Right atrium auricular region (tissue), 2 donors: ENCODE data around the gene TBC1D5. TPM values are rescaled to one million over a fixed set of nuclear protein-coding genes. Genes with fewer than 3 reads are reported as not detected.
"Not testable (repeated sequence)": the region's sequence is repeated elsewhere in the genome, so short reads cannot be mapped to it uniquely, and the experiment has no call there.

Source experiments
- DNase-seq: peaks from one replicate; pipeline ENCODE4 v3.0.0-alpha.2; 2019; ENCODE audit warnings: low spot score
- H3K27ac ChIP-seq, 2 donors: fragments of 200-600 bp; sonication (generic); 1 replicate in 1 of 2; 2 replicates in 1 of 2; pipeline ENCODE4 v1.5.1; 2016 to 2019
- H3K27me3 ChIP-seq, 2 donors: fragments of 200-600 bp; sonication (generic); one replicate each; pipeline versions ENCODE4 v1.5.1 to v1.6.0; 2017 to 2019
- H3K36me3 ChIP-seq: fragments of 200-600 bp; sonication (generic); one replicate; pipeline ENCODE4 v1.5.1; 2016
- H3K4me1 ChIP-seq, 2 donors: fragments of 200-600 bp; sonication (generic); one replicate each; pipeline versions ENCODE4 v1.5.1 to v1.6.0; 2017 to 2019
- H3K4me3 ChIP-seq, 2 donors: fragments of 200-600 bp; sonication (generic); 1 replicate in 1 of 2; 2 replicates in 1 of 2; pipeline ENCODE4 v1.5.1; 2017 to 2019; ENCODE audit warnings: mild to moderate bottlenecking in 1 of 2, moderate library complexity in 1 of 2
- H3K9me3 ChIP-seq, 2 donors: fragments of 200-600 bp; sonication (generic); one replicate each; pipeline ENCODE4 v1.5.1; 2019
- total RNA-seq, 2 donors: library from RNA; depleted of rRNA; stranded (reverse); fragments of >200 nt; gene quantifications; one replicate each; pipeline ENCODE4 v1.1.0, GENCODE V29; 2016
- TF ChIP-seq, protein P1 (sequence below), 2 donors: fragments of 200-600 bp; sonication (generic); IDR thresholded peaks; one replicate each; pipeline ENCODE4 v1.5.1; 2019; ENCODE audit warnings: antibody characterized with exemption in 2 of 2

TBC1D5 gene
- total RNA-seq, 2 donors from 2014 or later, result 35.2 to 40.2 TPM

DNA sequence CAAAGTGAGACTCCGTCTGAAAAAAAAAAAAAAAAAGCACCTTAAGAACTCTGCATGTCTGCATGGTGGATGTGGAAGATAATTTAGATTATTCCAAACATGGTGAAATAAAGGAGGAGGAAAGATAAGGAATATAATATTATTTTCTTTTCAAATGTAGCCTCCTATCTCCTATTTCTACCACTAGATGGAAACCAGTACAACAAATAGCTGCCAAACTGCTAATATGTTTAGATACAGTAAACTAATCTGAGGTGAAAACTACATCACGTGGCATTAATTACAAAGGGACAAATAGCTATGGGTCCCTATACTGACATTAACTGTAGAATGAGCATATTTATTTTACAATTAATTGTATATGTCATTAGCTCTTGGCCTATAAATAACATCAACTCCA lies 197.8 kb downstream of the TBC1D5 start:
- Histone ChIP-seq H3K27ac (no peak overlapping the region), H3K27me3 (no peaks in the 10 kb centered on the region), H3K36me3 (no peaks in the 10 kb centered on the region), H3K4me1 (no peaks in the 10 kb centered on the region), H3K9me3 (no peaks in the 10 kb centered on the region), H3K4me3 (no peak overlapping the region)
- TF ChIP-seq, protein P1, sequence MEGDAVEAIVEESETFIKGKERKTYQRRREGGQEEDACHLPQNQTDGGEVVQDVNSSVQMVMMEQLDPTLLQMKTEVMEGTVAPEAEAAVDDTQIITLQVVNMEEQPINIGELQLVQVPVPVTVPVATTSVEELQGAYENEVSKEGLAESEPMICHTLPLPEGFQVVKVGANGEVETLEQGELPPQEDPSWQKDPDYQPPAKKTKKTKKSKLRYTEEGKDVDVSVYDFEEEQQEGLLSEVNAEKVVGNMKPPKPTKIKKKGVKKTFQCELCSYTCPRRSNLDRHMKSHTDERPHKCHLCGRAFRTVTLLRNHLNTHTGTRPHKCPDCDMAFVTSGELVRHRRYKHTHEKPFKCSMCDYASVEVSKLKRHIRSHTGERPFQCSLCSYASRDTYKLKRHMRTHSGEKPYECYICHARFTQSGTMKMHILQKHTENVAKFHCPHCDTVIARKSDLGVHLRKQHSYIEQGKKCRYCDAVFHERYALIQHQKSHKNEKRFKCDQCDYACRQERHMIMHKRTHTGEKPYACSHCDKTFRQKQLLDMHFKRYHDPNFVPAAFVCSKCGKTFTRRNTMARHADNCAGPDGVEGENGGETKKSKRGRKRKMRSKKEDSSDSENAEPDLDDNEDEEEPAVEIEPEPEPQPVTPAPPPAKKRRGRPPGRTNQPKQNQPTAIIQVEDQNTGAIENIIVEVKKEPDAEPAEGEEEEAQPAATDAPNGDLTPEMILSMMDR (IDR thresholded peaks at IDR 0.05), result no peak
- no peak for DNase-seq

DNA sequence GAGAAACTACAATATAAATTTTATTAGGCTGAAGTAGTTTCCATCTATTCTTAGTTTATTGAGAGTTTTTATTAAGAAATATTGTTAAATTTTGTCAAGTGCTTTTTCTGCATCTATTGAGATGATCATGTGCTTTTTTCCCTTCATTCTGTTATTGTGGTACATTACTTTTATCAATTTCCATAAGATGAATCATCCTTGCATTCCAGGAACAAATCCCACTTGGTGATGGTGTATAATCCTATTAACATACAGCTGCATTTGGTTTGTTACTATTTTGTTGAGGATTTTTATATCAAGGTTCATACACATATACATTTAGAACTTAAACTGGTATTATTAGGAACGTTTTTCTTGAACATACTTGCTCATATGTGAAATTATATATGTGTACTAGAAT lies 199.8 kb downstream of the TBC1D5 start:
- Histone ChIP-seq H3K4me3 (no peak overlapping the region), H3K27me3 (no peaks in the 10 kb centered on the region), H3K36me3 (no peaks in the 10 kb centered on the region), H3K9me3 (no peaks in the 10 kb centered on the region), H3K4me1 (no peaks in the 10 kb centered on the region), H3K27ac (no peak overlapping the region)
- DNase-seq, result no peak
- TF ChIP-seq, protein P1 (IDR thresholded peaks at IDR 0.05), result no peak

DNA sequence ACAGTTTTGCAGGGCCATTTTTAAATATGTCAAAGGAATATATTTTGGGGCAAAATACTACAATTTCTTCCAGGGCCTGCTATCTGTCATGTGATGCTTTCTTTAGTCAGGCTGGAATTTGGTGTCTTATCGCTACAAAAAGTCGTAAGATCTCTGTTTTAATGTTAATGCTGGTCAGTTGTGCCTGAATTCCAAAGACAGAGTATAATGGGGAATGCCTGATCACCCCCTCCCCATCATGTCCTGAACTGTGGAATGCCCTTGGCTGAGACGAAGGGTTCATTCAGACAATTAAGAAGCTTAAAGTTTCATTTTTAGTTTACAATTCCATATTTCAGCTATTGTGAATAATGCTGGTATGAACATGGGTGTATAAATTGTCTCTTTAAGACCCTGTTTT lies 203.0 kb downstream of the TBC1D5 start:
- Histone ChIP-seq H3K27ac (no peak overlapping the region), H3K4me1 (peaks cover 0 to 7% of the 10 kb centered on the region in 2 donors), H3K9me3 (no peaks in the 10 kb centered on the region), H3K36me3 (no peaks in the 10 kb centered on the region), H3K27me3 (no peaks in the 10 kb centered on the region), H3K4me3 (no peak overlapping the region)
- TF ChIP-seq, protein P1 (IDR thresholded peaks at IDR 0.05), result no peak
- no peak for DNase-seq

DNA sequence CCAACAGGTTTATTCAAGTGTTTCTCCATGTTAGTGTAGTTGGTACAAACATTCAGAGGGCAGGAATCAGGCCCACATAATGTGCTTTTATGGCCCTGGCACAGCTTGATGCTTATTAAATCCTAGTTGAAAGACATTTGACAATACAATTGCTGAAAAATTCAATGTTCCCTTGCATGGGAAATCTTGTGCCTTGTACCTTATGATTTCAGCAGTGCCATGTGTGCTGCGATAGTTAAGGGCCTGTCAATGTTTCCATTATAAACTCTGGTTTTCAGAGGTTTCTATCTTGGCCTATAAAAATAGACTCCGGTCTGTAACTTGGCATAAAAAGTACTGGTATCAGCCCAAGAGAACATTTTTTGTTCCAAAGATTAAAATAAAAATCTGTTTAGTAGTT lies 207.2 kb downstream of the TBC1D5 start:
- H3K36me3 ChIP-seq, result no peaks in the 10 kb centered on the region

DNA sequence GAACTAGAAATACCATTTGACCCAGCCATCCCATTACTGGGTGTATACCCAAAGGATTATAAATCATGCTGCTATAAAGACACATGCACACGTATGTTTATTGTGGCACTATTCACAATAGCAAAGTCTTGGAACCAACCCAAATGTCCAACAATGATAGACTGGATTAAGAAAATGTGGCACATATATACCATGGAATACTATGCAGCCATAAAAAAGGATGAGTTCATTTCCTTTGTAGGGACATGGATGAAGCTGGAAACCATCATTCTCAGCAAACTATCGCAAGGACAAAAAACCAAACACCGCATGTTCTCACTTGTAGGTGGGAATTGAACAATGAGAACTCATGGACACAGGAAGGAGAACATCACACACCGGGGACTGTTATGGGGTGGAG lies 210.0 kb downstream of the TBC1D5 start:
- DNase-seq, result not testable (repeated sequence)

More for the DNA sequence above, 207.2 kb downstream of the TBC1D5 start:
- DNase-seq, result no peak
- Histone ChIP-seq H3K4me3 (no peak overlapping the region), H3K27me3 (no peaks in the 10 kb centered on the region), H3K4me1 (peaks cover 0 to 13% of the 10 kb centered on the region in 2 donors), H3K27ac (no peak overlapping the region), H3K9me3 (no peaks in the 10 kb centered on the region)
- TF ChIP-seq, protein P1 (IDR thresholded peaks at IDR 0.05), result no peak

DNA sequence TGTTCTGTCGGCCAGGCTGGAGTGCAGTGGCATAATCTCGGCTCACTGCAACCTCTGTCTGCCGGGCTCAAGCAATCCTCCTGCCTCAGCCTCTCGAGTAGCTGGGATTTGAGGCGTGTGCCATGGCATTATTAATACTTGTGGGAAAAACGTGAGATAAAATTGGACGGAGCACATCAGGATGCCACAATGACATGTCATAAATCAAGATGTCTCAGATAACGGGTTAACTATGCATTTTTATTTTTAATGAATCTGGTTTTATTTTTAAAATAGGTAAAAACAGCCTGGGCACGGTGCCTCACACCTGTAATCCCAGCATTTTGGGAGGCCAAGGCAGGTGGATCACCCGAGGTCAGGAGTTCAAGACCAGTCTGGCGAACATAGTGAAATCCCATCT lies 212.8 kb downstream of the TBC1D5 start:
- no peaks in the 10 kb centered on the region for H3K36me3 ChIP-seq
- TF ChIP-seq, protein P1 (IDR thresholded peaks at IDR 0.05), result no peak
- no peaks in the 10 kb centered on the region for H3K9me3 ChIP-seq
- no peak for DNase-seq
- no peak overlapping the region for H3K4me3 ChIP-seq
- H3K27ac ChIP-seq, result no peak overlapping the region
- no peaks in the 10 kb centered on the region for H3K27me3 ChIP-seq
- H3K4me1 ChIP-seq, result peaks cover 0 to 7% of the 10 kb centered on the region in 2 donors

More for the DNA sequence above, 210.0 kb downstream of the TBC1D5 start:
- H3K9me3 ChIP-seq, H3K4me3 ChIP-seq, H3K36me3 ChIP-seq, H3K27ac ChIP-seq, H3K27me3 ChIP-seq: not testable (repeated sequence)
- peaks cover 0 to 13% of the 10 kb centered on the region in 2 donors for H3K4me1 ChIP-seq
